Prostate gland (tissue), 2 donors: ENCODE data around the gene NTM. TPM values are rescaled to one million over a fixed set of nuclear protein-coding genes. Genes with fewer than 3 reads are reported as not detected.

Experiments used
- DNase-seq: peaks from one replicate; pipeline ENCODE4 v3.0.0-alpha.2; 2019; ENCODE audit warnings: low spot score
- H3K27ac ChIP-seq, 2 donors: fragments of 200-600 bp; sonication (generic); 2 replicates each; pipeline ENCODE4 v1.5.1; 2017 to 2019
- H3K27me3 ChIP-seq: fragments of 200-600 bp; sonication (generic); replicated peaks from 2 replicates; pipeline ENCODE4 v1.5.1; 2019; ENCODE audit not compliant: insufficient read depth
- H3K36me3 ChIP-seq, 2 donors: fragments of 200-600 bp; sonication (generic); 1 replicate in 1 of 2; 2 replicates in 1 of 2; pipeline versions ENCODE4 v1.5.1 to v1.8.1; 2017 to 2019
- H3K4me1 ChIP-seq: fragments of 200-600 bp; sonication (generic); replicated peaks from 2 replicates; pipeline ENCODE4 v1.5.1; 2019
- H3K4me3 ChIP-seq, 2 donors: fragments of 200-600 bp; sonication (generic); 2 replicates each; pipeline ENCODE4 v1.5.1; 2017 to 2019
- H3K9me3 ChIP-seq: fragments of 200-600 bp; sonication (generic); 2 replicates; pipeline ENCODE4 v1.5.1; 2017
- CTCF ChIP-seq, 4 experiments: fragments of 200-600 bp in 2 of 4; fragments of 450-650 bp in 2 of 4; sonication (generic) in 2 of 4; IDR thresholded peaks; 1 replicate in 3 of 4; 2 replicates in 1 of 4; pipeline ENCODE4 v1.5.1; 2016 to 2019; ENCODE audit warnings: antibody characterized with exemption in 4 of 4, mild to moderate bottlenecking in 2 of 4, moderate library complexity in 2 of 4
- POLR2A ChIP-seq: fragments of 450-650 bp; IDR thresholded peaks from one replicate; pipeline ENCODE4 v1.6.1; 2016; ENCODE audit warnings: antibody characterized with exemption, mild to moderate bottlenecking
- POLR2AphosphoS5 ChIP-seq: sonication (generic); formaldehyde crosslinking; IDR thresholded peaks from one replicate; pipeline ENCODE4 v1.6.1; 2017; ENCODE audit warnings: antibody characterized with exemption
- WGBS: methylation state at CpG from one replicate; pipeline ENCODE4 v1.1.5; 2018; 5-methylcytosine and 5-hydroxymethylcytosine counted together
- intact Hi-C: fragments of 100-400 bp; cut with DNase I; formaldehyde crosslinking; loops from one replicate; pipeline ENCODE4 v1.14.2; 2022
- total RNA-seq, 2 donors: library from RNA; depleted of rRNA; stranded (reverse); fragments of >200 nt; gene quantifications; one replicate each; pipeline ENCODE4 v1.1.0, GENCODE V29; 2016

Gene NTM
- total RNA-seq, 2 donors from 2014 or later = 7.4 TPM; not detected in 1

- Histone ChIP-seq H3K9me3 (no peaks in the 10 kb centered on the region), H3K27me3 (no peaks in the 10 kb centered on the region), H3K27ac (no peak overlapping the region), H3K4me3 (no peak overlapping the region), H3K36me3 (no peaks in the 10 kb centered on the region), H3K4me1 (no peaks in the 10 kb centered on the region)
- intact Hi-C loops = no loop called here
- TF ChIP-seq POLR2A = no peak
- TF ChIP-seq CTCF (IDR thresholded peaks at IDR 0.05) = no peak
- TF ChIP-seq POLR2AphosphoS5 = no peak
- 95% methylated on average over 5 of the region's 5 CpGs for WGBS
- no peak for DNase-seq
Observed at GRCh38 chr11:131816051-131816450, 445.6 kb downstream of the NTM start.

GRCh38 chr11:131817687-131818188 lies 447.3 kb downstream of the NTM start:
- no peaks in the 10 kb centered on the region for H3K9me3 ChIP-seq
- no peak for TF ChIP-seq POLR2AphosphoS5
- DNase-seq = no peak
- intact Hi-C loops = no loop called here
- H3K27ac ChIP-seq = no peak overlapping the region
- WGBS = 86% methylated on average over 6 of the region's 6 CpGs
- H3K4me1 ChIP-seq = no peaks in the 10 kb centered on the region
- H3K36me3 ChIP-seq = no peaks in the 10 kb centered on the region
- no peaks in the 10 kb centered on the region for H3K27me3 ChIP-seq
- H3K4me3 ChIP-seq = no peak overlapping the region

GRCh38 chr11:131819865-131820264 lies 449.4 kb downstream of the NTM start:
- DNase-seq = no peak
- Histone ChIP-seq H3K36me3 (no peaks in the 10 kb centered on the region), H3K27me3 (no peaks in the 10 kb centered on the region), H3K27ac (no peak overlapping the region), H3K9me3 (no peaks in the 10 kb centered on the region), H3K4me3 (no peak overlapping the region), H3K4me1 (no peaks in the 10 kb centered on the region)
- intact Hi-C loops = no loop called here
- no peak for TF ChIP-seq POLR2A
- no peak for TF ChIP-seq POLR2AphosphoS5
- TF ChIP-seq CTCF (IDR thresholded peaks at IDR 0.05) = no peak
- 93% methylated on average over 10 of the region's 10 CpGs for WGBS

GRCh38 chr11:131822506-131822905 lies 452.1 kb downstream of the NTM start:
- no peak for TF ChIP-seq CTCF (IDR thresholded peaks at IDR 0.05)
- Histone ChIP-seq H3K27ac (no peak overlapping the region), H3K27me3 (no peaks in the 10 kb centered on the region), H3K4me1 (no peaks in the 10 kb centered on the region), H3K4me3 (no peak overlapping the region), H3K9me3 (no peaks in the 10 kb centered on the region), H3K36me3 (no peaks in the 10 kb centered on the region)
- WGBS = 39% methylated on average over 6 of the region's 6 CpGs
- intact Hi-C loops = no loop called here
- no peak for DNase-seq

GRCh38 chr11:131823772-131824171 lies 453.4 kb downstream of the NTM start:
- WGBS = 48% methylated on average over 2 of the region's 2 CpGs
- intact Hi-C loops = no loop called here
- H3K4me3 ChIP-seq = no peak overlapping the region
- no peaks in the 10 kb centered on the region for H3K9me3 ChIP-seq
- no peak overlapping the region for H3K27ac ChIP-seq
- no peaks in the 10 kb centered on the region for H3K27me3 ChIP-seq
- TF ChIP-seq CTCF (IDR thresholded peaks at IDR 0.05) (no peak), POLR2AphosphoS5 (no peak), POLR2A (no peak)
- DNase-seq = no peak
- H3K36me3 ChIP-seq = no peaks in the 10 kb centered on the region
- no peaks in the 10 kb centered on the region for H3K4me1 ChIP-seq
